ENCODE data around the gene GCAT.

- TF ChIP-seq CTCF (IDR thresholded peaks at IDR 0.05) (no peak), POLR2AphosphoS5 (IDR thresholded peaks at IDR 0.05; ENCODE audit: insufficient read depth in 1 of 2, low read depth in 1 of 2) (peak in 1 of 2 donors; percentile 84)
These were observed at the start of gene GCAT for GRCh38 chr22:37807410-37808293.

All from vagina (tissue), 2 donors.